CD4-positive, alpha-beta T cell (primary cell): ENCODE data around the gene IL24. TPM values are rescaled to one million over a fixed set of nuclear protein-coding genes. Genes with fewer than 3 reads are reported as not detected.

Experiments
- ATAC-seq: fragments of 200-7000 bp; cut with Tn5 transposase; one replicate; pipeline ENCODE4 v1.10.0; 2022; ENCODE audit warnings: mild to moderate bottlenecking; ENCODE audit not compliant: poor library complexity
- CTCF ChIA-PET: fragments of 350-600 bp; sonication (Branson Sonifier 250); formaldehyde crosslinking; loops from one replicate; lab custom pipeline; 2021; ENCODE audit warnings: antibody characterized with exemption, inconsistent platforms; lab: Charles Lee
- POLR2A ChIA-PET: fragments of 350-600 bp; sonication (Branson Sonifier 250); formaldehyde crosslinking; loops from one replicate; lab custom pipeline; 2021; ENCODE audit warnings: antibody characterized with exemption, inconsistent platforms; lab: Charles Lee
- DNase-seq, 14 experiments: peaks; one replicate each; pipeline ENCODE4 v3.0.0-alpha.2; 2013 to 2020; ENCODE audit warnings: mixed read lengths in 2 of 14
- H3K27ac ChIP-seq, 2 donors: one replicate each; pipeline versions ENCODE4 v1.5.1 to v1.7.0; 2013; ENCODE audit warnings: low read length in 2 of 2, low read depth in 1 of 2, mild to moderate bottlenecking in 1 of 2
- H3K27me3 ChIP-seq, 2 experiments: 1 replicate in 1 of 2; 2 replicates in 1 of 2; pipeline versions ENCODE4 v1.6.1 to v1.7.0; 2013; ENCODE audit warnings: low read length in 2 of 2, control low read depth in 1 of 2, mild to moderate bottlenecking in 1 of 2, moderate library complexity in 1 of 2; ENCODE audit not compliant: insufficient read depth in 2 of 2, control insufficient read depth in 1 of 2
- H3K36me3 ChIP-seq: one replicate; pipeline ENCODE4 v1.6.1; 2013; ENCODE audit warnings: low read length, control low read depth; ENCODE audit not compliant: insufficient read depth
- H3K4me1 ChIP-seq: one replicate; pipeline ENCODE4 v1.6.1; 2013; ENCODE audit warnings: low read length, control low read depth; ENCODE audit not compliant: insufficient read depth
- H3K4me3 ChIP-seq: one replicate; pipeline ENCODE4 v1.5.1; 2013; ENCODE audit warnings: mild to moderate bottlenecking, low read length, moderate library complexity
- H3K9me3 ChIP-seq, 2 experiments: 1 replicate in 1 of 2; 2 replicates in 1 of 2; pipeline versions ENCODE4 v1.6.1 to v1.7.0; 2013; ENCODE audit warnings: low read length in 2 of 2, mild to moderate bottlenecking in 2 of 2, control low read depth in 1 of 2, moderate library complexity in 1 of 2; ENCODE audit not compliant: control insufficient read depth in 1 of 2, insufficient read depth in 1 of 2
- H3K27ac Mint-ChIP-seq: one replicate; pipeline ENCODE4 v1.8.0; 2020; ENCODE audit warnings: mixed read lengths
- H3K27me3 Mint-ChIP-seq: one replicate; pipeline ENCODE4 v1.8.0; 2021; ENCODE audit warnings: mixed read lengths
- H3K36me3 Mint-ChIP-seq: one replicate; pipeline ENCODE4 v1.8.0; 2021; ENCODE audit warnings: low read depth, mixed read lengths
- H3K4me1 Mint-ChIP-seq: one replicate; pipeline ENCODE4 v1.8.0; 2021; ENCODE audit warnings: low read depth, mixed read lengths
- H3K4me3 Mint-ChIP-seq: one replicate; pipeline ENCODE4 v1.8.0; 2020; ENCODE audit warnings: mild to moderate bottlenecking, mixed read lengths
- H3K9me3 Mint-ChIP-seq: one replicate; pipeline ENCODE4 v1.8.0; 2020; ENCODE audit warnings: mixed read lengths
- CTCF ChIP-seq: fragments of 200-600 bp; IDR thresholded peaks from one replicate; pipeline ENCODE4 v1.8.0; 2022; ENCODE audit warnings: antibody characterized with exemption, mild to moderate bottlenecking
- intact Hi-C, 2 experiments: fragments of 100-400 bp; cut with DNase I in 1 of 2; cut with micrococcal nuclease in 1 of 2; formaldehyde crosslinking; loops; one replicate each; pipeline versions ENCODE4 v1.15.1 to v1.9.0; 2023 to 2025; cut with DNase I, micrococcal nuclease
- total RNA-seq, 174 experiments: library from RNA in 2 of 174; stranded (reverse) in 2 of 174; gene quantifications; one replicate each; pipeline ENCODE4 v1.2.3 and lab custom pipeline; 2021 to 2026

IL24 gene
- total RNA-seq, 2 experiments from 2014 or later: not detected

- Histone ChIP-seq H3K4me3 (no peak overlapping the region), H3K27ac (no peak overlapping the region), H3K4me1 (peaks cover 16% of the 10 kb centered on the region), H3K27me3 (peaks cover 0 to 2% of the 10 kb centered on the region in 2 experiments), H3K36me3 (no peaks in the 10 kb centered on the region), H3K9me3 (no peaks in the 10 kb centered on the region)
- CTCF ChIA-PET: interaction anchor here (1.3 kb wide), 1 partner anchor 52 kb away, joined by 3 read pairs; no protein-coding TSS in a partner anchor
- TF ChIP-seq CTCF: no peak
- H3K36me3 Mint-ChIP-seq: no peaks in the 10 kb centered on the region
- DNase-seq (no peak), ATAC-seq (no peak)
- peaks cover 12% of the 10 kb centered on the region for H3K27me3 Mint-ChIP-seq
- no peak overlapping the region for H3K4me3 Mint-ChIP-seq
- no peak overlapping the region for H3K27ac Mint-ChIP-seq
- intact Hi-C loops: loop anchor here in 1 of 2 experiments (5.0 kb wide), 1 partner anchor 48 kb away; no protein-coding TSS in a partner anchor
- POLR2A ChIA-PET: interaction anchor here (1.3 to 1.5 kb wide), 6 partner anchors 41 to 105 kb away, joined by 3 to 9 read pairs (median 5); partner anchors contain the start of gene FCMR
- H3K9me3 Mint-ChIP-seq: no peaks in the 10 kb centered on the region
- peaks cover 27% of the 10 kb centered on the region for H3K4me1 Mint-ChIP-seq
These were observed 37.1 kb upstream of the IL24 start for GRCh38 chr1:206860165-206860564.

- no peak for DNase-seq
- no peak overlapping the region for H3K4me3 ChIP-seq
- intact Hi-C loops: loop anchor here in 1 of 2 experiments (5.0 kb wide), 1 partner anchor 51 kb away; no protein-coding TSS in a partner anchor
- H3K27ac ChIP-seq: no peak overlapping the region
- H3K36me3 Mint-ChIP-seq: no peaks in the 10 kb centered on the region
- H3K27ac Mint-ChIP-seq: no peak overlapping the region
- peaks cover 12% of the 10 kb centered on the region for H3K27me3 Mint-ChIP-seq
- ChIA-PET CTCF (interaction anchor here (0.7 to 2.9 kb wide), 2 partner anchors 49 to 129 kb away, joined by 3 to 18 read pairs; no protein-coding TSS in a partner anchor), POLR2A (no interaction called here)
- H3K9me3 ChIP-seq: no peaks in the 10 kb centered on the region
- H3K4me3 Mint-ChIP-seq: no peak overlapping the region
- TF ChIP-seq CTCF: no peak
- peaks cover 16% of the 10 kb centered on the region for H3K4me1 ChIP-seq
- H3K27me3 ChIP-seq: peaks cover 0 to 2% of the 10 kb centered on the region in 2 experiments
- ATAC-seq: no peak
- no peaks in the 10 kb centered on the region for H3K9me3 Mint-ChIP-seq
- peaks cover 18% of the 10 kb centered on the region for H3K4me1 Mint-ChIP-seq
- H3K36me3 ChIP-seq: no peaks in the 10 kb centered on the region
These were observed 34.0 kb upstream of the IL24 start for GRCh38 chr1:206863266-206863665.

GRCh38 chr1:206864939-206865671, 32.1 kb upstream of the IL24 start, which contains the start of gene IL20:
Gene IL20, plus strand, starts transcription at chr1:206865623. Its CDS starts 230 bp downstream, at chr1:206865853.
- Histone ChIP-seq H3K4me3 (no peak within 1 kb of the TSS), H3K9me3 (no peaks in the 10 kb centered on the region), H3K27ac (no peak within 1 kb of the TSS), H3K27me3 (peaks cover 0 to 2% of the 10 kb centered on the region in 2 experiments), H3K36me3 (no peaks in the 10 kb centered on the region), H3K4me1 (peaks cover 5% of the 10 kb centered on the region)
- Mint-ChIP-seq H3K27me3 (peaks cover 12% of the 10 kb centered on the region), H3K9me3 (no peaks in the 10 kb centered on the region), H3K4me1 (peaks cover 7% of the 10 kb centered on the region), H3K27ac (no peak within 1 kb of the TSS), H3K36me3 (no peaks in the 10 kb centered on the region), H3K4me3 (no peak within 1 kb of the TSS)
- peak; percentile 87 for TF ChIP-seq CTCF
- DNase-seq: peak; percentile 79 to 93 (median 85)
- intact Hi-C loops: loop anchor here (1.0 to 5.0 kb wide), 7 partner anchors 47 to 133 kb away; no protein-coding TSS in a partner anchor
- ATAC-seq: peak; percentile 98
- CTCF ChIA-PET: interaction anchor here (0.8 to 2.9 kb wide), 9 partner anchors 19 to 130 kb away, joined by 3 to 18 read pairs (median 4); no protein-coding TSS in a partner anchor
- POLR2A ChIA-PET: interaction anchor here (0.9 to 1.5 kb wide), 3 partner anchors 35 to 117 kb away, joined by 3 to 6 read pairs (median 4); no protein-coding TSS in a partner anchor
